GM19397 (cell line): ENCODE results near the gene LYPD6.
"Not testable (repeated sequence)": the region's sequence is repeated elsewhere in the genome, so short reads cannot be mapped to it uniquely, and the experiment has no call there.

ENCODE experiments used
- ATAC-seq: cut with Tn5 transposase; IDR thresholded peaks from one replicate; pipeline ENCODE4 v1.9.1; 2021; ENCODE audit warnings: mild to moderate bottlenecking, moderate library complexity; ENCODE audit not compliant: unreplicated experiment

Gene LYPD6

GRCh38 chr2:149492923-149493322 lies 162.5 kb downstream of the LYPD6 start:
- no peak for ATAC-seq

DNA sequence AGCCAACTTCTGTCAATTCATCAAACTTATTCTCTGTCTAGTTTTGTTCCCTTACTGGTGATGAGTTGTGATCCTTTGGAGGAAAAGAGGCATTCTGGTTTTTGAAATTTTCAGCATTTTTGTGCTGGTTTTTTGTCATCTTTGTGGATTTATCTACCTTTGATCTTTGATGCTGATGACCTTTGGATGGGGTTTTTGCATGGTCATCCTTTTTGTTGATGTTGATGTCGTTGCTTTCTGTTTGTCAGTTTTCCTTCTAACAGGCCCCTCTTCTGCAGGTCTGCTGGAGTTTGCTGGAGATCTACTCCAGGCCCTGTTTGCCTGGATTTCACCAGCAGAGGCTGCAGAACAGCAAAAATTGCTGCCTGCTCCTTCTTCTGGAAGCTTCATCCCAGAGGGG lies 168.8 kb downstream of the LYPD6 start:
- not testable (repeated sequence) for ATAC-seq

DNA sequence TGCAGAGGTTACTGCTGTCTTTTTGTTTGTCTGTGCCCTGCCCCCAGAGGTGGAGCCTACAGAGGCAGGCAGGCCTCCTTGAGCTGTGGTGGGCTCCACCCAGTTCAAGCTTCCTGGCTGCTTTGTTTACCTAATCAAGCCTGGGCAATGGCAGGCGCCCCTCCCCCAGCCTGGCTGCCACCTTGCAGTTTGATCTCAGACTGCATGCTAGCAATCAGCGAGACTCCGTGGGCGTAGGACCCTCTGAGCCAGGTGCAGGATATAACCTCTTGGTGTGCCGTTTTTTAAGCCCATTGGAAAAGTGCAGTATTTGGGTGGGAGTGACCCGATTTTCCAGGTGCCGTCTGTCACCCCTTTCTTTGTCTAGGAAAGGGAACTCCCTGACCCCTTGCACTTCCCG lies 176.4 kb downstream of the LYPD6 start:
- ATAC-seq: not testable (repeated sequence)

DNA sequence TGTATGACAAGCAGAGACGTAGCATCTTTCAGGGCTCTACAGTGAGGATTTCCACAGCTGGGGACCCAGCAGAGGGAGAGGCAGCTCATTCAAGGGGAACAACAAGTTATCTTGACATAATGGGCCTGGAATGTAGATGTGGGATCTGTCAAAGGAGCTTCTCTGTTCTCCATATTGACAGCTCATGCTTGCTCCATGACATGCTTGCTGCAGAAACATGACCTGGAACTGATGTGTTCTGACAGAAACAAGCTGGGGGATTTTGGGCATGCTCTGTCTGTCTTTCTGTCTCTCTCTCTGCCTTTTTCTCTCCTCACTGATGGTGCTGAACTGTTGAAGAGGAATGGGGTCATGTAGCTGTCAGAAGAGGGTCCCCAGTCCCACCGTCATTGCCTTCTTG lies 177.6 kb downstream of the LYPD6 start:
- no peak for ATAC-seq

GRCh38 chr2:149513461-149513860 lies 183.1 kb downstream of the LYPD6 start:
- no peak for ATAC-seq
